HEK293 (cell line): Measurements from ENCODE around the gene S100PBP.

Experiments
- BCL11A ChIP-seq: fragments of 450-650 bp; formaldehyde crosslinking; IDR thresholded peaks from 2 replicates; pipeline ENCODE4 v1.5.1; 2016; ENCODE audit warnings: low read depth, missing biosample characterization, missing genetic modification characterization
- CTCF ChIP-seq: fragments of 450-650 bp; formaldehyde crosslinking; IDR thresholded peaks from 2 replicates; pipeline ENCODE4 v1.5.1; 2016; ENCODE audit warnings: missing biosample characterization, missing genetic modification characterization
- KLF17 ChIP-seq: fragments of 450-650 bp; formaldehyde crosslinking; IDR thresholded peaks from 2 replicates; pipeline ENCODE4 v1.5.1; 2016; ENCODE audit warnings: missing biosample characterization, missing genetic modification characterization
- PRDM10 ChIP-seq: fragments of 450-650 bp; formaldehyde crosslinking; IDR thresholded peaks from 2 replicates; pipeline ENCODE4 v1.5.1; 2016; ENCODE audit warnings: missing biosample characterization, missing genetic modification characterization
- RBAK ChIP-seq: fragments of 450-650 bp; formaldehyde crosslinking; IDR thresholded peaks from 2 replicates; pipeline ENCODE4 v1.5.1; 2016; ENCODE audit warnings: missing biosample characterization, missing genetic modification characterization
- REST ChIP-seq: fragments of 450-650 bp; formaldehyde crosslinking; IDR thresholded peaks from 2 replicates; pipeline ENCODE4 v1.5.1; 2016; ENCODE audit warnings: missing biosample characterization, missing genetic modification characterization
- SP2 ChIP-seq: fragments of 450-650 bp; formaldehyde crosslinking; IDR thresholded peaks from 2 replicates; pipeline ENCODE4 v1.5.1; 2016; ENCODE audit warnings: missing biosample characterization, missing genetic modification characterization
- SP7 ChIP-seq: fragments of 450-650 bp; formaldehyde crosslinking; IDR thresholded peaks from 2 replicates; pipeline ENCODE4 v1.5.1; 2016; ENCODE audit warnings: missing biosample characterization, missing genetic modification characterization
- ZBTB8A ChIP-seq: fragments of 450-650 bp; formaldehyde crosslinking; IDR thresholded peaks from 2 replicates; pipeline ENCODE4 v1.5.1; 2016; ENCODE audit warnings: missing biosample characterization, missing genetic modification characterization
- ZNF24 ChIP-seq: fragments of 450-650 bp; formaldehyde crosslinking; IDR thresholded peaks from 2 replicates; pipeline ENCODE4 v1.5.1; 2016; ENCODE audit warnings: missing biosample characterization, missing genetic modification characterization
- ZNF610 ChIP-seq: fragments of 450-650 bp; formaldehyde crosslinking; IDR thresholded peaks from 2 replicates; pipeline ENCODE4 v1.5.1; 2016; ENCODE audit warnings: missing biosample characterization, missing genetic modification characterization, borderline replicate concordance
- TF ChIP-seq, protein P1 (sequence below): fragments of 450-650 bp; formaldehyde crosslinking; IDR thresholded peaks from 2 replicates; pipeline ENCODE4 v1.5.1; 2016; ENCODE audit warnings: missing biosample characterization, missing genetic modification characterization, borderline replicate concordance

DNA sequence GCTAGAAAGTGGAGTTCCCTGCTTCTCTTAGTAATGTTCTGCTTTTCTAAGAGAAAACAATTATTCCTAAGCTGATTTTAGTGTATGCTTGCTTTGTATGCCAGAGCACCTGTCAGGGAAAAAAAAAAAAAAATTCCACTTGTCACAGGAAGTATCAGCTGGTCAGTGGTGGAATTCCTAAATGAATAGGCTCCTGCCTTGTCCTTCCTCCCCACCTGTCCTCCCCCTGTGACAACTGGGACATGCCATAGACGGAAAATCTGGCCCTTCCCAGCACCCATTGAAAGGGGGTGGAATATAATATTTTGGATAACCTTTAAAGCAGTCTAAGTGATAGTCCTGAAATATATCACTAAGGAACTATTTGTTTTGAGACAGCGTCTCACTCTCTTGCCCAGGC lies 42.5 kb downstream of the S100PBP start:
- TF ChIP-seq, protein P1, sequence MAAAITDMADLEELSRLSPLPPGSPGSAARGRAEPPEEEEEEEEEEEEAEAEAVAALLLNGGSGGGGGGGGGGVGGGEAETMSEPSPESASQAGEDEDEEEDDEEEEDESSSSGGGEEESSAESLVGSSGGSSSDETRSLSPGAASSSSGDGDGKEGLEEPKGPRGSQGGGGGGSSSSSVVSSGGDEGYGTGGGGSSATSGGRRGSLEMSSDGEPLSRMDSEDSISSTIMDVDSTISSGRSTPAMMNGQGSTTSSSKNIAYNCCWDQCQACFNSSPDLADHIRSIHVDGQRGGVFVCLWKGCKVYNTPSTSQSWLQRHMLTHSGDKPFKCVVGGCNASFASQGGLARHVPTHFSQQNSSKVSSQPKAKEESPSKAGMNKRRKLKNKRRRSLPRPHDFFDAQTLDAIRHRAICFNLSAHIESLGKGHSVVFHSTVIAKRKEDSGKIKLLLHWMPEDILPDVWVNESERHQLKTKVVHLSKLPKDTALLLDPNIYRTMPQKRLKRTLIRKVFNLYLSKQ: no peak
- TF ChIP-seq BCL11A: no peak
- no peak for TF ChIP-seq CTCF (tag by site-specific recombination)
- TF ChIP-seq KLF17 (tag by site-specific recombination): no peak
- TF ChIP-seq PRDM10 (tag by site-specific recombination): no peak
- no peak for TF ChIP-seq SP7 (tag by site-specific recombination)
- TF ChIP-seq ZBTB8A (tag by site-specific recombination): no peak
- TF ChIP-seq REST (tag by site-specific recombination): no peak
- TF ChIP-seq ZNF24 (tag by site-specific recombination): no peak
- no peak for TF ChIP-seq RBAK (tag by site-specific recombination)
- no peak for TF ChIP-seq ZNF610 (tag by site-specific recombination)
- TF ChIP-seq SP2: no peak
